ENCODE results near the gene GATD1.

GRCh38 chr11:788009-788640 lies 10.8 kb upstream of the GATD1 start:
- TF ChIP-seq GATA2 (IDR thresholded peaks at IDR 0.05; ENCODE audit: low read depth, low read length), result no peak
- no peak for TF ChIP-seq GATA3 (IDR thresholded peaks at IDR 0.05; ENCODE audit: low read depth, low read length)

Data from SH-SY5Y (cell line).